Activated naive CD8-positive, alpha-beta T cell (primary cell): ENCODE measurements around the gene FIGNL2.

ENCODE experiments used
- H3K27ac Mint-ChIP-seq: one replicate; pipeline ENCODE4 v1.8.0; 2021; ENCODE audit warnings: mixed read lengths
- H3K27me3 Mint-ChIP-seq: one replicate; pipeline ENCODE4 v1.8.0; 2021; ENCODE audit warnings: mixed read lengths
- H3K36me3 Mint-ChIP-seq: one replicate; pipeline ENCODE4 v1.8.0; 2021; ENCODE audit warnings: mixed read lengths
- H3K4me1 Mint-ChIP-seq: one replicate; pipeline ENCODE4 v1.8.0; 2021; ENCODE audit warnings: low read depth, mixed read lengths
- H3K4me3 Mint-ChIP-seq: one replicate; pipeline ENCODE4 v1.8.0; 2021; ENCODE audit warnings: mild to moderate bottlenecking, mixed read lengths
- H3K9me3 Mint-ChIP-seq: one replicate; pipeline ENCODE4 v1.8.0; 2021; ENCODE audit warnings: low read depth, mixed read lengths

The FIGNL2 gene

GRCh38 chr12:51773145-51773869 lies 75.2 kb downstream of the FIGNL2 start:
- H3K27ac Mint-ChIP-seq, result no peak overlapping the region
- H3K27me3 Mint-ChIP-seq, result peaks cover 1% of the 10 kb centered on the region
- no peak overlapping the region for H3K4me3 Mint-ChIP-seq
- no peaks in the 10 kb centered on the region for H3K4me1 Mint-ChIP-seq
- H3K36me3 Mint-ChIP-seq, result no peaks in the 10 kb centered on the region
- no peaks in the 10 kb centered on the region for H3K9me3 Mint-ChIP-seq

GRCh38 chr12:51771008-51771407 lies 77.5 kb downstream of the FIGNL2 start:
- Mint-ChIP-seq H3K4me3 (no peak overlapping the region), H3K4me1 (no peaks in the 10 kb centered on the region)

More at GRCh38 chr12:51771008-51771407, 77.5 kb downstream of the FIGNL2 start:
- Mint-ChIP-seq H3K27ac (no peak overlapping the region), H3K36me3 (no peaks in the 10 kb centered on the region), H3K27me3 (no peaks in the 10 kb centered on the region), H3K9me3 (no peaks in the 10 kb centered on the region)
